WTC11 (cell line): ENCODE measurements around the gene SQOR.

Source experiments
- ESRRA ChIP-seq: sonication (generic); formaldehyde crosslinking; IDR thresholded peaks from 2 replicates; pipeline ENCODE4 v1.8.1; 2022; ENCODE audit warnings: mild to moderate bottlenecking, missing genetic modification reagents, borderline replicate concordance
- PRRX2 ChIP-seq: fragments of 250-450 bp; sonication (Bioruptor Pico); IDR thresholded peaks from 2 replicates; pipeline ENCODE4 v1.8.0; 2021; ENCODE audit warnings: mild to moderate bottlenecking
- TEAD4 ChIP-seq: sonication (generic); formaldehyde crosslinking; IDR thresholded peaks from 2 replicates; pipeline ENCODE4 v1.8.0; 2022; ENCODE audit warnings: mild to moderate bottlenecking, missing genetic modification reagents
- ZNF219 ChIP-seq: sonication (generic); formaldehyde crosslinking; IDR thresholded peaks from 2 replicates; pipeline ENCODE4 v1.8.0; 2023; ENCODE audit warnings: missing genetic modification reagents, mild to moderate bottlenecking, borderline replicate concordance
- TF ChIP-seq, protein P1 (sequence below): sonication (generic); formaldehyde crosslinking; IDR thresholded peaks from 2 replicates; pipeline ENCODE4 v1.8.1; 2022; ENCODE audit warnings: low read depth, missing genetic modification reagents, borderline replicate concordance
- TF ChIP-seq, protein P2 (sequence below): fragments of 200-600 bp; IDR thresholded peaks from 2 replicates; pipeline ENCODE4 v1.8.0; 2022; ENCODE audit warnings: antibody characterized with exemption
- TF ChIP-seq, protein P3 (sequence below): sonication (generic); formaldehyde crosslinking; IDR thresholded peaks from 2 replicates; pipeline ENCODE4 v1.8.0; 2023; ENCODE audit warnings: mild to moderate bottlenecking, missing genetic modification reagents
- TF ChIP-seq, protein P4 (sequence below): sonication (generic); formaldehyde crosslinking; conservative IDR thresholded peaks from 2 replicates; pipeline ENCODE4 v1.8.1; 2022; ENCODE audit warnings: mild to moderate bottlenecking, missing genetic modification reagents
- TF ChIP-seq, protein P5 (sequence below): sonication (generic); formaldehyde crosslinking; IDR thresholded peaks from 2 replicates; pipeline ENCODE4 v1.8.1; 2023; ENCODE audit warnings: mild to moderate bottlenecking, missing genetic modification reagents, moderate library complexity
- TF ChIP-seq, protein P6 (sequence below): sonication (generic); formaldehyde crosslinking; IDR thresholded peaks from 2 replicates; pipeline ENCODE4 v1.8.0; 2022; ENCODE audit warnings: mild to moderate bottlenecking, missing genetic modification reagents
- TF ChIP-seq, protein P7 (sequence below): sonication (generic); formaldehyde crosslinking; IDR thresholded peaks from 2 replicates; pipeline ENCODE4 v1.8.0; 2022; ENCODE audit warnings: mild to moderate bottlenecking, missing genetic modification reagents

DNA sequence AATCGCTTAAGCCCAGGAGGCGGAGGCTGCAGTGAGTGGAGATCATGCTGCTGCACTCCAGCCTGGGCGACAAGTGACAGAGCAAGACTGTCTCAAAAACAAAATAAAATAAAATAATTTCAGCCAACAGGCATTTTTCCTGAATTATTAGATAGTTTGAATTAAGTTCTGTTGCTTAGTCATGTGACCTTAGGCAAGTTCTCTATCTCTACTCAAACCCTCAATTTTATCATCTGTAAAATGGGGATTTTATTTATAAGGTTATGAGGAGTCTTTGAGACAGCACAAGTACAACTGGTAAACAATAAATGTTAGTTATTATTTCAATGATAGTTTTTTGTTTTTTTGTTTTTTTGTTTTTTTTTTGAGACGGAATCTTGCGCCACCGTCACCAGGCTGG is 13.0 kb downstream of the SQOR start:
- TF ChIP-seq, protein P1, sequence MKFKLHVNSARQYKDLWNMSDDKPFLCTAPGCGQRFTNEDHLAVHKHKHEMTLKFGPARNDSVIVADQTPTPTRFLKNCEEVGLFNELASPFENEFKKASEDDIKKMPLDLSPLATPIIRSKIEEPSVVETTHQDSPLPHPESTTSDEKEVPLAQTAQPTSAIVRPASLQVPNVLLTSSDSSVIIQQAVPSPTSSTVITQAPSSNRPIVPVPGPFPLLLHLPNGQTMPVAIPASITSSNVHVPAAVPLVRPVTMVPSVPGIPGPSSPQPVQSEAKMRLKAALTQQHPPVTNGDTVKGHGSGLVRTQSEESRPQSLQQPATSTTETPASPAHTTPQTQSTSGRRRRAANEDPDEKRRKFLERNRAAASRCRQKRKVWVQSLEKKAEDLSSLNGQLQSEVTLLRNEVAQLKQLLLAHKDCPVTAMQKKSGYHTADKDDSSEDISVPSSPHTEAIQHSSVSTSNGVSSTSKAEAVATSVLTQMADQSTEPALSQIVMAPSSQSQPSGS, result no peak
- TF ChIP-seq, protein P2, sequence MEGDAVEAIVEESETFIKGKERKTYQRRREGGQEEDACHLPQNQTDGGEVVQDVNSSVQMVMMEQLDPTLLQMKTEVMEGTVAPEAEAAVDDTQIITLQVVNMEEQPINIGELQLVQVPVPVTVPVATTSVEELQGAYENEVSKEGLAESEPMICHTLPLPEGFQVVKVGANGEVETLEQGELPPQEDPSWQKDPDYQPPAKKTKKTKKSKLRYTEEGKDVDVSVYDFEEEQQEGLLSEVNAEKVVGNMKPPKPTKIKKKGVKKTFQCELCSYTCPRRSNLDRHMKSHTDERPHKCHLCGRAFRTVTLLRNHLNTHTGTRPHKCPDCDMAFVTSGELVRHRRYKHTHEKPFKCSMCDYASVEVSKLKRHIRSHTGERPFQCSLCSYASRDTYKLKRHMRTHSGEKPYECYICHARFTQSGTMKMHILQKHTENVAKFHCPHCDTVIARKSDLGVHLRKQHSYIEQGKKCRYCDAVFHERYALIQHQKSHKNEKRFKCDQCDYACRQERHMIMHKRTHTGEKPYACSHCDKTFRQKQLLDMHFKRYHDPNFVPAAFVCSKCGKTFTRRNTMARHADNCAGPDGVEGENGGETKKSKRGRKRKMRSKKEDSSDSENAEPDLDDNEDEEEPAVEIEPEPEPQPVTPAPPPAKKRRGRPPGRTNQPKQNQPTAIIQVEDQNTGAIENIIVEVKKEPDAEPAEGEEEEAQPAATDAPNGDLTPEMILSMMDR, result no peak
- TF ChIP-seq, protein P3, sequence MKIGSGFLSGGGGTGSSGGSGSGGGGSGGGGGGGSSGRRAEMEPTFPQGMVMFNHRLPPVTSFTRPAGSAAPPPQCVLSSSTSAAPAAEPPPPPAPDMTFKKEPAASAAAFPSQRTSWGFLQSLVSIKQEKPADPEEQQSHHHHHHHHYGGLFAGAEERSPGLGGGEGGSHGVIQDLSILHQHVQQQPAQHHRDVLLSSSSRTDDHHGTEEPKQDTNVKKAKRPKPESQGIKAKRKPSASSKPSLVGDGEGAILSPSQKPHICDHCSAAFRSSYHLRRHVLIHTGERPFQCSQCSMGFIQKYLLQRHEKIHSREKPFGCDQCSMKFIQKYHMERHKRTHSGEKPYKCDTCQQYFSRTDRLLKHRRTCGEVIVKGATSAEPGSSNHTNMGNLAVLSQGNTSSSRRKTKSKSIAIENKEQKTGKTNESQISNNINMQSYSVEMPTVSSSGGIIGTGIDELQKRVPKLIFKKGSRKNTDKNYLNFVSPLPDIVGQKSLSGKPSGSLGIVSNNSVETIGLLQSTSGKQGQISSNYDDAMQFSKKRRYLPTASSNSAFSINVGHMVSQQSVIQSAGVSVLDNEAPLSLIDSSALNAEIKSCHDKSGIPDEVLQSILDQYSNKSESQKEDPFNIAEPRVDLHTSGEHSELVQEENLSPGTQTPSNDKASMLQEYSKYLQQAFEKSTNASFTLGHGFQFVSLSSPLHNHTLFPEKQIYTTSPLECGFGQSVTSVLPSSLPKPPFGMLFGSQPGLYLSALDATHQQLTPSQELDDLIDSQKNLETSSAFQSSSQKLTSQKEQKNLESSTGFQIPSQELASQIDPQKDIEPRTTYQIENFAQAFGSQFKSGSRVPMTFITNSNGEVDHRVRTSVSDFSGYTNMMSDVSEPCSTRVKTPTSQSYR, result no peak
- TF ChIP-seq PRRX2 (CRISPR knock-in tag) (no peak), ESRRA (CRISPR knock-in tag) (no peak), ZNF219 (CRISPR knock-in tag) (no peak), TEAD4 (CRISPR knock-in tag) (no peak)
- TF ChIP-seq, protein P4, sequence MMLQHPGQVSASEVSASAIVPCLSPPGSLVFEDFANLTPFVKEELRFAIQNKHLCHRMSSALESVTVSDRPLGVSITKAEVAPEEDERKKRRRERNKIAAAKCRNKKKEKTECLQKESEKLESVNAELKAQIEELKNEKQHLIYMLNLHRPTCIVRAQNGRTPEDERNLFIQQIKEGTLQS (CRISPR knock-in tag), result no peak
- TF ChIP-seq, protein P5, sequence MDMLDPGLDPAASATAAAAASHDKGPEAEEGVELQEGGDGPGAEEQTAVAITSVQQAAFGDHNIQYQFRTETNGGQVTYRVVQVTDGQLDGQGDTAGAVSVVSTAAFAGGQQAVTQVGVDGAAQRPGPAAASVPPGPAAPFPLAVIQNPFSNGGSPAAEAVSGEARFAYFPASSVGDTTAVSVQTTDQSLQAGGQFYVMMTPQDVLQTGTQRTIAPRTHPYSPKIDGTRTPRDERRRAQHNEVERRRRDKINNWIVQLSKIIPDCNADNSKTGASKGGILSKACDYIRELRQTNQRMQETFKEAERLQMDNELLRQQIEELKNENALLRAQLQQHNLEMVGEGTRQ (CRISPR knock-in tag), result no peak
- TF ChIP-seq, protein P6, sequence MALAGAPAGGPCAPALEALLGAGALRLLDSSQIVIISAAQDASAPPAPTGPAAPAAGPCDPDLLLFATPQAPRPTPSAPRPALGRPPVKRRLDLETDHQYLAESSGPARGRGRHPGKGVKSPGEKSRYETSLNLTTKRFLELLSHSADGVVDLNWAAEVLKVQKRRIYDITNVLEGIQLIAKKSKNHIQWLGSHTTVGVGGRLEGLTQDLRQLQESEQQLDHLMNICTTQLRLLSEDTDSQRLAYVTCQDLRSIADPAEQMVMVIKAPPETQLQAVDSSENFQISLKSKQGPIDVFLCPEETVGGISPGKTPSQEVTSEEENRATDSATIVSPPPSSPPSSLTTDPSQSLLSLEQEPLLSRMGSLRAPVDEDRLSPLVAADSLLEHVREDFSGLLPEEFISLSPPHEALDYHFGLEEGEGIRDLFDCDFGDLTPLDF, result no peak
- TF ChIP-seq, protein P7, sequence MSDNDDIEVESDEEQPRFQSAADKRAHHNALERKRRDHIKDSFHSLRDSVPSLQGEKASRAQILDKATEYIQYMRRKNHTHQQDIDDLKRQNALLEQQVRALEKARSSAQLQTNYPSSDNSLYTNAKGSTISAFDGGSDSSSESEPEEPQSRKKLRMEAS (CRISPR knock-in tag), result no peak
